HG03108 (cell line): ENCODE measurements around the gene SBK3.
"Not testable (repeated sequence)": the region's sequence is repeated elsewhere in the genome, so short reads cannot be mapped to it uniquely, and the experiment has no call there.

Source experiments
- ATAC-seq: cut with Tn5 transposase; IDR thresholded peaks from one replicate; pipeline ENCODE4 v1.9.1; 2021; ENCODE audit warnings: moderate library complexity; ENCODE audit not compliant: unreplicated experiment

SBK3 gene

DNA sequence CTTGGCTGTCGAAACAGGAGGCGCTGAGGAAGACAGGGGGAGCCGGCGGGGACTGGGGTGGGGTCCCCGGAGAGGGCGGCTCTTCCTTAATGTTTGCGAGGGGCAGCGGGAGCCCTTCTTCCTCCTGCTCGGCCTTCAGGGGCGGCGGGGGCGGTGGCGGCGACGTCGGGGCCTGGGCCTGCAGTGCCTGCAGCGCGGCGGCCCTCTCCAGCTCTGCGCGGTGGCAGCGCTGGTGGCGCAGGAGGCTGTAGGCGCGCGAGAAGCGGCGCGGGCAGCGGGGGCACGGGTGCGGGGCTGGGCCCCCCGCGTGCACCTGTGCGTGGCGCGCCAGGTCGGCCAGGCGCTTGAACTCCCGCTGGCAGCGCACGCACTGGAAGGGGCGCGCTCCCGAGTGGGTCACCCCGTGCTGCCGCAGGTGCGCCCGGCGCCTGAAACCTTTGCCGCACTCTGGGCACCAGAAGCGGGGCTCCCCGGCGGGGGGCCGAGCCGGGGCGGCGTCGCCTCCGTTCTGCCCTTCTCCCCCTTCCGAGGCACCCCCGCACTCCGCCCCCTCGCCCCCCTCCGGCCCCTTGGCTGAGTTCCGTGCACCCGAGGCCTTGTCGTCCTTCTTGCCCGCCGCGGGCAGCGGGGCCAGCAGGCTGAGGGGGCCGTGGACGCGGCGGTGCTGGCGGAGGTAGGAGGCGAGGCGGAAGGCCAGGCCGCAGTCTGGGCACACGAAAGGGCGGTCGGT, 32.9 kb upstream of the SBK3 start:
- ATAC-seq: no peak

DNA sequence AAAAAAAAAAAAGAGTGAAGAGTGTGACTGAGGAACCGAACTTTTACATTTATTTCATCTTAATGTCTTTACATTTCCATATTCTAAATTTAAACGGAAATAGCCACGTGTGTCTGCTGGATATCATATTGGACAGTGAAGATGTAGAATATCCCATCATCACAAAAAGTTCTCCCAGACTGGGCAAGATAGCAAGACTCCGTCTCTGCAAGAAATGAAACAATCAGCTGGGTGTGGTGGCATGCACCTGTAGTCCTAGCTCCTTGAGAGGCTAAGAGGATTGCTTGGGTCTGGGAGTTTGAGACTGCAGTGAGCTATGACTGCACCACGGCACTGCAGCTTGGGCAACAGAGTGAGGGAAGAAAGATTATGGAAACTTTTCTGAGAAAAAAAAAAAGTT, 31.4 kb upstream of the SBK3 start:
- ATAC-seq: no peak

DNA sequence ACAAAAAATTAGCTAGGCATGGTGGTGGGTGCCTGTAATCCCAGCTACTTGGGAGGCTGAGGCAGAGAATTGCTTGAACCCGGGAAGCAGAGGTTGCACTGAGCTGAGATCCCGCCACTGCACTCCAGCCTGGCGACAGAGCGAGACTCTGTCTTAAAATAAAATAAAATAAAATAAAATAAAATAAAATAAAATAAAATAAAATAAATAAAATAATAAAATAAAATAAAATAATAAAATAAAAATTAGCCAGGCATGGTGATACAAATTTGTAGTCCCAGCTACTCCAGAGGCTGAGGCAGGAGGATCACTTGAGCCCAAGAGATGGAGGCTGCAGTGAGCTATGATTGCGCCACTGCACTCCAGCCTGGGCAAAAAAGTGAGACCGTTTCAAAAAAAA, 28.6 kb upstream of the SBK3 start:
- ATAC-seq: not testable (repeated sequence)

DNA sequence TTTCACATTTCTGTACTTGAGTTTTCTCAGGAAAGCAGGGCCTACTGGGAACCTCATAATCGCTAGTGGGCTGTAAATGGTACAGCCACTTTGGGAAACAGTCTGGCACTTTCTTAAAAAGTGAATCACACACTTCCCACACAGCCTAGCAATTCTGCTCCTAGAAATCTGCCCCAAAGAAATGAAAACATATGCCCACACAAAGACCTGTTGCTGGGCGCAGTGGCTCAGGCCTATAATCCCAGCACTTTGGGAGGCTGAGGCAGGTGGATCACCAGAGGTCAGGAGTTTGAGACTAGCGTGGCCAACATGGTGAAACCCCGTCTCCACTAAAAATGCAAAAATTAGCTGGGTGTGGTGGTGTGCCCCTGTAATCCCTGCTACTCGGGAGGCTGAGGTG, 24.1 kb upstream of the SBK3 start:
- ATAC-seq: not testable (repeated sequence)

DNA sequence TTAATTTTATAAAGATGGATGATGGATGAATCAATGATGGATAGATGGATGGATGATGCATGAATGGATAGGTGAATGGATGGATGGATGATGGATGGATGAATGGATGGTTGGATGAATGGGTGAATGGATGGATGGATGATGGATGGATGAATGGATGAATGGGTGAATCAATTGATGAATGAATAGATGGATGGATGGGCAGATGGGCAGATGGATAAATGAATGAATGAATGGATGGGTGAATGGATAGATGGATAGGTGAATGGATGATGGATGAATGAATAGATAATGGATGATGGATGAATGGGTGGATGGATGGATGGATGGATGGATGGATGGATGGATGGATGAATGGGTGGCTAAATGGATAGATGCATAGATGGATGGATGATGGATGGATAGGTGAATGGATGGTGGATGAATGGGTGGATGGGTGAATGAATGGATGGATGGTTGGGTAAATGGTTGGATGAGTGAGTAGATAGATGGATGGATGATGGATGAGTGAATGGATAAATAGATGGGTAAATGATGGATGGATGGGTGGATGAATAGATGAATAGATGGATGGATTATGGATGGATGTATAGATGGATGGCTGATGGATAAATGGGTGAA, 22.5 kb upstream of the SBK3 start:
- ATAC-seq: no peak

DNA sequence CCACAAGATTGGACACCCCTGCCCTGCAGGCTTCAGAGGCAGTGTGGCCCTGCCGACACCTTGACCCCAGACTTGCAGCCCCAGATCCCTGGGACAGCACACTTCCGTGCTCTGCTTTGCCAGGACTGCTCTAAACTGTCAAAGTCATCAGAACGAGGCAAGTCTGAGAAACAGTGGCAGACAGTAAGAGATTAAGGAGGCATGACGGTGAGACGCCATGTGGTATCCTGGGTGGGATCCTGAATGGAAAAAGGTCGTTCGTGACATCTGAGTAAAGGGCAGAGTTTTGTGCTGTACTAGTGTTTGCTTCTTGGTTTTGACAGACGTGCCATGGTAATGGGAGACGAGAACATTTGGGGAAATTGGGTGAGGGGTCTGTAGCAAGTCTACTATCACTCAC, 21.5 kb upstream of the SBK3 start:
- ATAC-seq: no peak

DNA sequence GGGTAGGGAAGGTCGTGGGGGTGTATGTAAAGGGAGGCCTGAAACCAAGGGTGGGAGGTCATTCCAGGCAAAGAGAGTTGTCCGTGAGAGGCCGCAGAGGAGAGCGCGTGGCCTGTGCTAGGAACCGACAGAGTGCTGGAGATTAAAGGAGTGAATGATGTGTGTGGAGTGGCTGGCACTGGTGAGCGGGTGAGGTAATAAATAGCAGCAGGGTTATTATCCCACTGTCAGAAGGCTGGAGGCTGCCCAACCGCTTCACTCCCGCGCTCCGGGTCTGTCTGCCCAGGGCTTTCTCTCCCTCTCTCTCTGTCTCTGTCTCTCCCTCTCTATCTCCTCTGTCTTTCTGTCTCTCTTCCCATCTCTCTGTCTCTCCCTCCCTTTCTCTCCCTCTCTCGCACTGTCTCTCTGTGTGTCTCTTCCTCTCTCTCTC, 17.9 kb upstream of the SBK3 start:
- no peak for ATAC-seq

DNA sequence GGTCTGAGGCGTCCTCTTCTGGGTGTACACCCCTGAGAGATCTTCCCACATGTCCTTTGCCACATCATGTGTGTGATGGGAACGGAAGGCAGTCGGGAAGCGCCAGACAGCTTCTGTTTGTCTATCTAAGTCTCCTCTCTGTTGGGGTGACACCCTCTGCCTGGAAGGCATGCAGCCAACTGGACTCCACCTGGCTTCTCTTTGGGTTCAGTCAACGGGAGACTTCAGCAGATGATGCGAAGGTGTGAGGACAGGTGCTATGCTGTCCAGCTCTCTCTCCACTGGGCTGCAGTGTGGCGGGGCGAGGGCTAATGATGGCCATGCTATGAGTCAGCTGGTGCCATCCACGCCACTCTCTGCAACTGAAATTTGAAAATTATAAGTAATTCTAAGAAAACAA, 14.3 kb upstream of the SBK3 start:
- no peak for ATAC-seq

DNA sequence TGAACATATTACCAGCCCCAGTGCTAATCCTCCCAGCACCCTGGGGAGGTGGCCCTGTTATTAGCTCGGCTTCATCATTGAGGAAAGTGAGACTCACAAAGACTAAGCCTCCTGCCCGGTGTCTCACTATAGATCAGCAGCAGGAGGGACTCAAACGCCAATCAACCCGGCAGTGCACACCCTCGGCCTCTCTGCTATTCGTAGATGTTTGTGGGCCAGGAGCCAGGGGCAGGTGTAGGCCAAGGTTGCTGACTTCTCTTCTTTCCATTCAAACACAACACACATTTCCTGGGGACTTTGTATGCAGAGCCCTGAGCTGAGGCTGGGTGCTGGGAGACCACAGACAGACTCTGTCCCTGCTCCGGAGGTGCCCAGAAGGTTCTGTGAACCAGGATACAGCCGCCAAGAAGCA, 9.4 kb upstream of the SBK3 start:
- ATAC-seq: no peak

DNA sequence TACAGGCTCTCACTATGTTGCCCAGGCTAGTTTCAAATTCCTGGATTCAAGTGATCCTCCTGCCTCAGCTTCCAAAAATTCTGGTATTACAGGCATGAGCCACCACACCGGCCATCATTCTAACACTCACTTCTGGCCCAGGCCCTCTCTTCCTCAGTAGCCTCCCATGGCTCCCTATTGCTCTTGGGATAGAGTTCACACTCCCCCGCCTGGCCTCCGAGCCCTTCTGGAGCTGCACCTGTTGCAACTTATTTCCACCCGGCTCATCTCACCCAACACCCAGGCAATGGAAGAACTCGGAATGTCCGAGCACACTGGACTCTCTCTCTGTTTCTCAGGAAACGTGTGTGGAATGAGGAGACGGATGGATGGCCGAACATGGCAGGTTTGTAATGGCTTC, 9.0 kb upstream of the SBK3 start:
- no peak for ATAC-seq

DNA sequence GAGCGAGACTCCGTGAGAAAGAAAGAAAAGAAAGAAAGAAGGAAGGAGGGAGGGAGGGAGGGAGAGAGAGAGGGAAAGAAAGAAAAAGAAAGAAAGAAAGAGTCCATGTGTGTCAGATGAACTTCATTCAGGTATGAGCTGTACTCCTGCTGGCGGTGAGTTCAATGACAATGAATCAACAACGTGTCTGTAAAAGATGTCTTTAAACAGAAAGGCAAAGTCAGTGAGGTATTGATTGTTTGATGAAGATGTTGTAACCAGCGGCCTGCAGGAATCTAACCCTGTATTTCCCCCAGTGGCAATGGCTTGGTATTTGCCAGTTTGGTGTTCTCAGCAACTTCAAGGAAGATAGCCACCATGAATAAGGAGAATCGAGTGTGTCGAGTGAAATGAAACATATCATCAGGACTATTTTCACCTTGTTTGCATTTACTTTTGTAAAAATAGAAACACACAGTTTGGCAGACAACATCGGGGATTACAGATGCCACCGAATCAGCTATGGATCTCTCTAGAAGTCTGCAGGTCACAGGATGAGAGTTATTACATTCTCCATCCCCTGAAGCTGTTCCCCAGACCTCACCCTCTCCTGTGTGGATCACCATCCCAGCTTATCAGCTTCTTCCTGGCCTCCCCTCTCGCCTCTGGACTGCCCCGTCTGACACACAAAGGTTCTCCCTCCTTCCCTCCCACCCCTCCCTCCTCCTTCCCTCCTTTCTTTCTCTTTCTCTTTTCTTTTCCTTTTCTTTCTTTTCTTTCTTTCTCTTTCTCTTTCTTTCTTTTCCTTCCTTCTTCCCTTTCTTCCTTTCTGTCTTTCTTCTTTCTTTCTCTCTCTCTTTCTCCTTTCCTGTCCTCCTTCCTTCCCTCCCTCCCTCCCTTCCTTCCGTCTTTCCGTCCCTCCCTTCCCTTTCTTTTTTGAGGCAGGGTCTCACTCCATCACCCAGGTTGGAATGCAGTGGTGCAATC, 8.2 kb upstream of the SBK3 start:
- ATAC-seq: no peak

DNA sequence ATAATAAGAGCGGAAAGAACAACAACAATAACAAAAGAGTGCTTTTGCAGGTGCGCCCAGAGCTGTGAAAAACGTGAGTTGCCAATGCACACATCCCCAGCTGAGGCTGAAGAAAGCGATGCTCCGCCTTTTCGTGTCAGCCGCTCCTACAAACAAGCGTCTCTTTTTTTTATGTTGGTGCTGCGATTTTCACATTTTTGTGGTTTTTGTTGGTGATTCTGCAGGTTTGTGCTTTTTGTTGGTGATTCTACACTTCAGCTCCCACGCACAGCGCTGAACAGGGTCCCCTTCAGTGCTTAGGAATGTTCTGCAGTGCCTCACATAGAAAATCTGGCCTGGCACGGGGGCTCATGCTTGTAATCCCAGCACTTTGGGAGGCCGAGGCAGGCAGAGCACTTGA, 7.3 kb upstream of the SBK3 start:
- no peak for ATAC-seq

DNA sequence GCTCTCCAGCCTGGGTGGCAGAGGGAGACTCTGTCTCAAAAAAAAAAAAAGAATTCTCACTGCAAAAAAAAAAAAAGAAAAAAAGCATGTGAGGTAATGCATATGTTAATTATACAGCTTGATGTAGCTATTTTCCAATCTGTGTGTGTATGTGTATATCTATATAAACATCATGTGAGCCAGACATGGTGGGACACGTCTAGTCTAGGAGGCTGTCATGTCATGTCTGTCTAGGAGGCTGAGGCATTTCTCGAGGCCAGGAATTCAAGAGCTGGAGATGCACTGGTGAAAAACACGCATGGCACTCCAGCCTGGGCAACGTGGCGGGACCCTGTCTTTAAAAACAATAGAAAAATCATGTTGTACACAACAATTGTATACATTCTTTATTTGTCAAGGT, 6.9 kb upstream of the SBK3 start:
- no peak for ATAC-seq

DNA sequence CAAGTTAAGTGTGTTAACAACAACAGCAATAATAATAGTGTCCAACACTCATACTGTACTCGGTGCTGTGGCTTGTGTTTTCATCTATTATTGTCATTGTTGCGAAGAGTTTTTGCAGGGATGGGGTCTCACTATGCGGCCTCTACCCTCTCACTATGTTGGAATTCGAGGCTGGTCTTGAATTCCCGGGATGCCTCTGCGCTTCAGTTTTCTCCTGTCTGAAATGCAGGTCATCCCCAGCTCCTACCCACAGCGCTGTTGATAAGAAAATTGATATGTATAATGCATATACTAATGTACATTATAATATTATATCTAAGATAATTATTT, 4.9 kb upstream of the SBK3 start:
- ATAC-seq: no peak

DNA sequence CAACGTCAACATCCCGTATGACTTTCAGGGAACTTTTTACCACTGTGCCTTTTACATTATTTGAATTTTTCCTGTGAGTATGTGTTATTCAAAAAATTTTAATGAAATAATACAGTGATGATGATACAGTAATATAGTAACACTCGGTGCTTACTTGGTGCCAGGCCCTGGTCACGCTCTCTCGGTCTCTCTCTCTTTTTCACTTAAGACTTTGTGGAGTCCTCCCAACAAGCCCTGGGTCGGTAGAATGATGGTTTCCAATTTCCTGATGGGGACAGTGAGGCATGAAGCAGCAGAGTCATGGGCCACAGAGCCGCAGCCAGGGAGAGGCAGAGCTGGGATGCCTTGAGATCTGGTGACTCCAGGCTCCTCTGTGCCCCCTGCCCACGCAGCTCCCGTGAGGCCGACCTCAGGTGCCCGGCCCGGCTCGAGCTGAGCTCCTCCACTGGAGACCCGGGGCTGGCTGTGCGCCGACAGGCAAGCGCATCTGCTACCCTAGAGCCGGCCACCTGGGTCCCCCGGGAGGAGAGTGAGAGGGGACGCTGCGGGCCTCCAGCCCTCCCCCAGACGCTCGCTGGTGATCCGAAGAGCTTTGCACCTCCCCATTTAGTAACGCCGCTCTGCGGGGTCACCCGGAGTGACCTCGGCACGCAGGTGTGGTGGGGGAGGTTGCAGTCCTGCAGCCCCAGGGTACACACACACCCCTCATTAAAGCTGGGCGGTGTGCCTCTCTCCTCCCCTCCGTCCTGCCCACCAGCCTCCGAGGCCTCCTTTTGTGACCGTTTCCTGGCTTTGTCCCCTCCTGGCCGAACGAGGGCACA, 4.4 kb upstream of the SBK3 start:
- ATAC-seq: no peak

DNA sequence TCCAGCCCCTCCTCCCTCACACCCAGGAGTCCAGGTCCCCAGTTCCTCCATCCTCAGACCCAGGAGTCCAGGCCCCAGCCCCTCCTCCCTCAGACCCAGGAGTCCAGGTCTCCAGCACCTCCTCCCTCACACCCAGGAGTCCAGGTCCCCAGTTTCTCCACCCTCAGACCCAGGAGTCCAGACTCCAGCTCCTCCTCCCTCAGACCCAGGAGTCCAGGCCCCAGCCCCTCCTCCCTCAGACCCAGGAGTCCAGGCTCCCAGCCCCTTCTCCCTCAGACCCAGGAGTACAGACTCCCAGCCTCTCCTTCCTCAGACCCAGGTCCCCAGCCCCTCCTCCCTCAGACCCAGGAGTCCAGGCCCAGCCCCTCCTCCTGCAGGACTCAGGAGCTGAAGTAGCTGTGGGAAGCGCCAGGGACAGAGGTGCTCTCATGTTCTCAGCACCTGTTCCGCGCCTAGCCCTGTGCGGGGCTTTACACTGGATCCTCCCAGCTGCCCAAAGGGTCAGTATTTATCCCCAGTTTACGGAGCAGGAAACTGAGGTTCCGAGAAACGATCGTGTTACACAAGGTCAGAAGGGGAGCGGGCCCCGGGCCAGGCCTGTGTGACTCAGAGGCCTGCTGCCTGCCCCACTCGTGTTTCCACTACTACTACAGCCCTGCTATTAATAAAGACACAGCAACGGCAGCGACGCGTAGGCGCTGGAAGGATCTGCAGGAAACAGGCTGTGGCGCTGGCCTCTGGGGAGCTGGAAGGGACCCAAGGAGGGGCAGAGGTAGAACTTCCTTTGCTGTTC, 1.7 kb upstream of the SBK3 start:
- ATAC-seq: no peak

DNA sequence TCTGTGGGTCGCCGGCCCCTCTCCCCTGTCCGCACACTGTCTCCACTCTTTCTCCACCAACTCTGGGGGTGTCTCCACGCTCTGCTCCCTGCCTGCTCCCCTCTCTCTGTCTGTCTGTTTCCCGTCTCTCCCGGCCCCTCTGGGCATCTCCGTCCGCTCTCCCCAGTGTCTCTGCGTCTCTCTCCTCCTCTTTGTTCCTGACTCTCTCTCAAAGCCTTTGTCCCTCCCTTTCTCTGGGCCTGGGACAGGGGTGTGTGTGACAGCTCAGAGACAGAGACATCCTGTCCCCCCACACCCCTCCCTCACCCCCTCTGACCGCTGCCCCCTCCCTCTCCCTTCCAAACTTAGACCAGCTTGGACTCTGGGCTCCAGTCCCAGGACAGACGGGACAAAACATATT, 668 bp upstream of the SBK3 start:
- ATAC-seq: no peak

DNA sequence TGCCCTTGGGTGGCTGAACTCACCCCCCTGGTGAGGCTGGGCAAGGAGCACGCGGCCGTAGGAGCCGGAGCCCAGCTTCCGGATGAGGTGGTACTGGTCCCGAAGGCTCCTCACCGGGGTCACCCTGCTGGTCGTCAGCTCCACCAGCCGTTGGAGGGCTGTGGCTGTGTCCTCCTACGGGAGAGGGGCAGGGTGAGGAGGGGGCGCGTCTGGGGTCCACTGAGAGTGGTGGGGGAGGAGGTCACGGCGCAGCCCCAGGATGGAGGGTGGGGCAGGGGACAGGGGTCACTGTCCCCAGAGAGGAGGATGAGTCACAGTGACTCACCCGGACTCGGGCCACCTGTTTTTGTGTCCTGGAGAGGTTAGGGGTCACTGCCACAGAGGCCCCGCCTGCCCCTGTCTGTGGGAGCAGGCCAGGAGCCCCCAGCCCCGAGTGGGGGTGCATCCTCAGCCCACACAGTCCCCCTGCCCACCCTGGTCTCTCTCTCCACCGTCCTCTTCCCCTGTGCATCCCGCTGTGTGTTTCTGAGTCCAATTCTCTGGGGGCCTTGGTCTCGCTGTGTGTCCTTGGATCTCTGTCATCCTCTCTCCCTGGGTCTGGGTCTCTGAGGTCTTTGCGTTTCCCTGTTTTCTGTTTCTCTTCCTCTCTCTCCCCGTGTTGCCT, 435 bp downstream of the SBK3 start:
- no peak for ATAC-seq

DNA sequence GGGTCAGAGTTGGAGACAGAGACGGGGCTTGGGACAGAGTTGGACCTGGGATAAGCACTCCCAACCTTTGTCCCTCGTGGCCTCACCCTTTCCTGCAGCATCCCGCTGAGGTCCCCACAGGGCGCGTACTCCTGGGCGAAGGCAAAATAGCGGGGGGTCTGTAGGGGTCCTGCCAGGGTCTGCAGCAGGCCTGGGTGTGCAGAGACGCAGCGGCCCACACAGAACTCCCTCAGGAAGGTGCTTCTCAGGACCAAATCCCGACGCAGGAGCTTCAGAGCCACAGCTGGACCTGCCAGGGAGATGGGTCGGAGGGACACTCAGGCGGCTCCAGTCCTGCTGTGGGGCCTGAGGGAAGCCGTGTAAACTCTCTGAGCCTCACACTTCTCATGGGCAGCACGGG, 1.3 kb downstream of the SBK3 start:
- ATAC-seq: no peak

DNA sequence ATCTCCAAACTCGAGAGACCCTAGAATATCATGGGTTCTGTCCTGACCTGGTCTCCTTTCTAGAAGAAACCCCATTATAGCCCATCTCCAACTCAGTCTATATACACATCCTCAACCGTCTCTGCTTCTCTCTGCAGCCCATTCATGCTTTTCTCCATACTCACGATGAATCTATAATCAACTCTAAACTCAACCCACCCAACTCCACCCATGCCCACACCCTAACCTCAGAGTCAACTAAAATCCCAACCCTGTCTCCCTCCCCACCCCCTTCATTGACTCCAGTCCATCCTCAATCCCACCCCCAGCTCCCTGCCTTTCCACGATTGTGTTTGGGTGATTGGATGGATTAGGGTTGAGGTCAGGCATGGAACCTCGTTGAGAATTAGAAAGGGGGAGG, 1.8 kb downstream of the SBK3 start:
- no peak for ATAC-seq
